Calu3 (cell line): Measurements from ENCODE around the gene GPD1. TPM values are rescaled to one million over a fixed set of nuclear protein-coding genes. Genes with fewer than 3 reads are reported as not detected.
"Not testable (repeated sequence)": the region's sequence is repeated elsewhere in the genome, so short reads cannot be mapped to it uniquely, and the experiment has no call there.

Source experiments
- BruUV-seq: library from RNA; stranded (reverse); fragments of 400-500 nt; replicated peaks from 2 replicates; lab custom pipeline; 2021; lab: Mats Ljungman, UMichigan
- CTCF ChIA-PET: fragments of 300-600 bp; sonication (Branson Sonifier 250); formaldehyde crosslinking; loops from one replicate; lab custom pipeline; 2022; ENCODE audit warnings: antibody characterized with exemption; lab: Charles Lee
- DNase-seq: peaks from one replicate; pipeline ENCODE4 v3.0.0; 2022
- H3K27ac Mint-ChIP-seq: one replicate; pipeline ENCODE4 v1.8.0; 2022; ENCODE audit warnings: mixed read lengths; ENCODE audit not compliant: unreplicated experiment
- H3K27me3 Mint-ChIP-seq: one replicate; pipeline ENCODE4 v1.8.0; 2022; ENCODE audit warnings: mixed read lengths; ENCODE audit not compliant: unreplicated experiment
- H3K36me3 Mint-ChIP-seq: one replicate; pipeline ENCODE4 v1.8.0; 2022; ENCODE audit warnings: mild to moderate bottlenecking, moderate library complexity, mixed read lengths; ENCODE audit not compliant: insufficient read depth, unreplicated experiment
- H3K4me1 Mint-ChIP-seq: one replicate; pipeline ENCODE4 v1.8.0; 2022; ENCODE audit warnings: mild to moderate bottlenecking, low read depth, mixed read lengths; ENCODE audit not compliant: unreplicated experiment
- H3K4me3 Mint-ChIP-seq: one replicate; pipeline ENCODE4 v1.8.0; 2022; ENCODE audit warnings: mild to moderate bottlenecking, low read depth, moderate library complexity, mixed read lengths; ENCODE audit not compliant: unreplicated experiment
- H3K9me3 Mint-ChIP-seq: one replicate; pipeline ENCODE4 v1.8.0; 2022; ENCODE audit warnings: low read depth, mixed read lengths; ENCODE audit not compliant: unreplicated experiment
- CTCF ChIP-seq: fragments of 200-600 bp; IDR thresholded peaks from one replicate; pipeline ENCODE4 v1.8.0; 2022; ENCODE audit warnings: antibody characterized with exemption; ENCODE audit not compliant: unreplicated experiment
- intact Hi-C: fragments of 100-400 bp; cut with micrococcal nuclease; formaldehyde crosslinking; loops from one replicate; pipeline ENCODE4 v1.10.0; 2022; ENCODE audit not compliant: unreplicated experiment
- total RNA-seq: library from RNA; stranded (reverse); gene quantifications from 2 replicates; pipeline ENCODE4 v1.2.3, GENCODE V29; 2022

GPD1 gene
- total RNA-seq, 1 experiment from 2014 or later = 0.21 TPM

- DNase-seq = no peak
- H3K36me3 Mint-ChIP-seq = peaks cover 17% of the 10 kb centered on the region
- H3K9me3 Mint-ChIP-seq = no peaks in the 10 kb centered on the region
- CTCF ChIA-PET = no interaction called here
- H3K27me3 Mint-ChIP-seq = no peaks in the 10 kb centered on the region
- peak overlapping the region; percentile 59 for H3K4me3 Mint-ChIP-seq
- no TSS peak for BruUV-seq
- H3K27ac Mint-ChIP-seq = peak overlapping the region; percentile 77
- intact Hi-C loops = no loop called here
- TF ChIP-seq CTCF = no peak
- peaks cover 6% of the 10 kb centered on the region for H3K4me1 Mint-ChIP-seq
These were observed 20.5 kb upstream of the GPD1 start for GRCh38 chr12:50083301-50083700.

- Mint-ChIP-seq H3K36me3 (peaks cover 22% of the 10 kb centered on the region), H3K4me1 (peaks cover 14% of the 10 kb centered on the region), H3K4me3 (peak overlapping the region; percentile 86)
- H3K27ac Mint-ChIP-seq, BruUV-seq, H3K9me3 Mint-ChIP-seq, H3K27me3 Mint-ChIP-seq, intact Hi-C loops, DNase-seq: not testable (repeated sequence)
- CTCF ChIA-PET = interaction anchor here (0.7 to 1.5 kb wide), 6 partner anchors 12 to 87 kb away, joined by 3 to 9 read pairs (median 6); partner anchors contain the start of genes COX14 and GPD1
These were observed 19.4 kb upstream of the GPD1 start for GRCh38 chr12:50084409-50084774.

- BruUV-seq = no TSS peak
- no peak for TF ChIP-seq CTCF
- peak; percentile 79 for DNase-seq
- H3K4me1 Mint-ChIP-seq = peaks cover 14% of the 10 kb centered on the region
- no peaks in the 10 kb centered on the region for H3K27me3 Mint-ChIP-seq
- CTCF ChIA-PET = interaction anchor here (0.7 to 1.5 kb wide), 6 partner anchors 13 to 86 kb away, joined by 3 to 9 read pairs (median 6); partner anchors contain the start of genes COX14 and GPD1
- intact Hi-C loops = no loop called here
- peak within 1 kb of the TSS; percentile 86 for H3K4me3 Mint-ChIP-seq
- no peaks in the 10 kb centered on the region for H3K9me3 Mint-ChIP-seq
- peaks cover 22% of the 10 kb centered on the region for H3K36me3 Mint-ChIP-seq
- H3K27ac Mint-ChIP-seq = peak within 1 kb of the TSS; percentile 83
These were observed 18.8 kb upstream of the GPD1 start, which contains the start of gene SMARCD1 for GRCh38 chr12:50084775-50085614. Gene SMARCD1, plus strand, starts transcription at chr12:50085342. Its CDS starts 28 bp downstream, at chr12:50085370.

- no peak for TF ChIP-seq CTCF
- CTCF ChIA-PET = interaction anchor here (1.0 to 1.5 kb wide), 4 partner anchors 15 to 85 kb away, joined by 5 to 9 read pairs (median 6); partner anchors contain the start of genes COX14 and GPD1
- Mint-ChIP-seq H3K4me1 (peaks cover 14% of the 10 kb centered on the region), H3K27me3 (no peaks in the 10 kb centered on the region), H3K27ac (no peak overlapping the region), H3K36me3 (peaks cover 22% of the 10 kb centered on the region), H3K9me3 (no peaks in the 10 kb centered on the region), H3K4me3 (peak overlapping the region; percentile 86)
- BruUV-seq = no TSS peak
- DNase-seq = no peak
- intact Hi-C loops = no loop called here
These were observed 18.2 kb upstream of the GPD1 start for GRCh38 chr12:50085615-50086072.
